Activated naive CD8-positive, alpha-beta T cell treated with anti-CD3 and anti-CD28 coated beads for 36 hours (primary cell): Measurements from ENCODE around the gene PRDM15. TPM values are rescaled to one million over a fixed set of nuclear protein-coding genes. Genes with fewer than 3 reads are reported as not detected.
A peak's percentile ranks its signal among the peaks of the same experiment; 100 is the strongest.

Source experiments
- DNase-seq: peaks from one replicate; pipeline ENCODE4 v3.0.0; 2021
- H3K27ac Mint-ChIP-seq: one replicate; pipeline ENCODE4 v1.8.0; 2022; ENCODE audit warnings: mild to moderate bottlenecking, moderate library complexity, mixed read lengths
- H3K27me3 Mint-ChIP-seq: one replicate; pipeline ENCODE4 v1.8.0; 2022; ENCODE audit warnings: mild to moderate bottlenecking, mixed read lengths
- H3K36me3 Mint-ChIP-seq: one replicate; pipeline ENCODE4 v1.8.0; 2021; ENCODE audit warnings: mild to moderate bottlenecking, mixed read lengths
- H3K4me1 Mint-ChIP-seq: one replicate; pipeline ENCODE4 v1.8.0; 2021; ENCODE audit warnings: mixed read lengths
- H3K4me3 Mint-ChIP-seq: one replicate; pipeline ENCODE4 v1.8.0; 2022; ENCODE audit warnings: mild to moderate bottlenecking, moderate library complexity, mixed read lengths
- H3K9me3 Mint-ChIP-seq: one replicate; pipeline ENCODE4 v1.8.0; 2022; ENCODE audit warnings: mixed read lengths
- total RNA-seq, 2 experiments: library from RNA; stranded (reverse); gene quantifications; one replicate each; pipeline ENCODE4 v1.2.3, GENCODE V29; 2021

Gene PRDM15
- total RNA-seq, 2 experiments from 2014 or later = 9.3 to 10.1 TPM

DNA sequence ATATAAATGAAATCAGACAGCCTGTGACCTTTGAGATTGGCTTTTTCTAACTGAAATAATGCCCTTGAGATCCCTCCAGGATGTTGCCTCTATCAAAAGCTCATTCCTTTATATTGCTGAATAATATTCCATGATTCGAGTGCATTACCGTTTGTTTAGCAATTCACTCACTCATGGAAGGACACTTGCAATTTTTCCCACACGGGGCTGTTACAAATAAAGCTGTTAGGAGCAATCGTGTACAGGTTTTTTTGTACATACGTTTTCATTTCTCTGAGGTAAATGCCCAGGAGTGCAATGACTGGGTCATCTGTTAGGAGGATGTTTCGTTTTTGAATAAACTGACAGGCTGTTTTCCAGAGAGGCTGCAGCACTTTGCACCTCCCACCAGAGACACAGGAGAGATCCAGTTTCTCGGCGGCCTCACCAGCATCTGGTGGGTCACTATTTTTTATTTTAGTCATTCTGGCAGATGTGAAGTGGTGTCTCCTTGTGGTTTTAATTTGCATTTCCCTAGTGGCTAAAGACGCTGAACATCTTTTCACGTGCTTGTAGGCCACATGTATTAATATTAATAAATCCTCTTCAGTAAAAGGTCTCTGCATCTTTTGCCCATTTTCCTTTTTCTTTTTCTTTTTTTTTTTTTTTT is 11.0 kb downstream of the PRDM15 start:
- Mint-ChIP-seq H3K27ac (no peak overlapping the region), H3K4me1 (peaks cover 22% of the 10 kb centered on the region), H3K4me3 (no peak overlapping the region), H3K9me3 (no peaks in the 10 kb centered on the region), H3K27me3 (no peaks in the 10 kb centered on the region), H3K36me3 (peaks cover 3% of the 10 kb centered on the region)
- DNase-seq = no peak

DNA sequence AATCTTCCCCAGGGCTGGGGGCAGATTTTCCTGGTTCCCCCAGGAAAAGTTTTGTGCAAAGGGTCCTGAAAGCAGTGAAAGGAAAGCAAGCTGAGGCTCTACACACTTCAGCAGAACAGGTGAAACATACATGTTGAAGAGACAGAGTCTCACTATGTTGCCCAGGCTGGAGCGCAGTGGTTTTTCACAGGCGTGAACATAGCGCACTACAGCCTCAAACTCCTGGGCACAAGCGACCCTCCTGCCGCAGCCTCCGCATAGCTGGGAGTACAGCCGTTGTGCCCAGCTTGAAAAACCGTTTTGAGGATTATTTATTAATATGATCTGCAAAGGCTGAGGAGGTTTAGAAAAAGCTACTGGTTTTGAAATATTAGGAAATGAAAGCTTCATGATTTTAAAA is 11.8 kb downstream of the PRDM15 start:
- H3K36me3 Mint-ChIP-seq = peaks cover 3% of the 10 kb centered on the region
- DNase-seq = no peak
- no peak overlapping the region for H3K4me3 Mint-ChIP-seq
- no peaks in the 10 kb centered on the region for H3K9me3 Mint-ChIP-seq
- no peak overlapping the region for H3K27ac Mint-ChIP-seq
- H3K27me3 Mint-ChIP-seq = no peaks in the 10 kb centered on the region
- H3K4me1 Mint-ChIP-seq = peaks cover 23% of the 10 kb centered on the region

DNA sequence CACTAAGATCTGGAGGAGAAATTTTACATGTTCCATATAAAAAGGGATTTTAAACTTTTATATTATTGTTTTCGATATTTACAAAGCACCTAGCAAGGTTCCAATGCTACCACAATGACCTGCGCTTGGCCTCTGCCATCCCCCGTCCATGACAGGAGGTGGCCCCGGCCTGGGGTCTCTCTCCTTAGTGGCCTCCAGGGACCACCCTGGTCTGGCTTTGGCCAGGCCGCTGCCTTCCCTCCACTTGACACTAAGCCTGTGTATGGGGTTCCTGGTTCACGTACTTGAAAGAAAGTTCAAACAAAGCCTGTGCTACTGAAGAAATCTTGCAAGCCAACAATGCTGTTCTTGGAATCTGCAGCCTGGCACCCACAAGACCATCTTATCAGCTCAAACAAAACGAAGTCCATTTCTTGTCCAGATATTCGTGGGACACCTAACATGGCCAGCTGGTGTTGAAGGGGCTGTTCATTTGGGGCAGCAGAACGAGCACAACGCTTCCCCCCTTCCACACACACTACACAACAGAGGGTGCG is 12.8 kb downstream of the PRDM15 start:
- Mint-ChIP-seq H3K4me3 (no peak overlapping the region), H3K27me3 (no peaks in the 10 kb centered on the region), H3K9me3 (no peaks in the 10 kb centered on the region), H3K27ac (no peak overlapping the region), H3K4me1 (peaks cover 20% of the 10 kb centered on the region), H3K36me3 (peaks cover 3% of the 10 kb centered on the region)
- no peak for DNase-seq

DNA sequence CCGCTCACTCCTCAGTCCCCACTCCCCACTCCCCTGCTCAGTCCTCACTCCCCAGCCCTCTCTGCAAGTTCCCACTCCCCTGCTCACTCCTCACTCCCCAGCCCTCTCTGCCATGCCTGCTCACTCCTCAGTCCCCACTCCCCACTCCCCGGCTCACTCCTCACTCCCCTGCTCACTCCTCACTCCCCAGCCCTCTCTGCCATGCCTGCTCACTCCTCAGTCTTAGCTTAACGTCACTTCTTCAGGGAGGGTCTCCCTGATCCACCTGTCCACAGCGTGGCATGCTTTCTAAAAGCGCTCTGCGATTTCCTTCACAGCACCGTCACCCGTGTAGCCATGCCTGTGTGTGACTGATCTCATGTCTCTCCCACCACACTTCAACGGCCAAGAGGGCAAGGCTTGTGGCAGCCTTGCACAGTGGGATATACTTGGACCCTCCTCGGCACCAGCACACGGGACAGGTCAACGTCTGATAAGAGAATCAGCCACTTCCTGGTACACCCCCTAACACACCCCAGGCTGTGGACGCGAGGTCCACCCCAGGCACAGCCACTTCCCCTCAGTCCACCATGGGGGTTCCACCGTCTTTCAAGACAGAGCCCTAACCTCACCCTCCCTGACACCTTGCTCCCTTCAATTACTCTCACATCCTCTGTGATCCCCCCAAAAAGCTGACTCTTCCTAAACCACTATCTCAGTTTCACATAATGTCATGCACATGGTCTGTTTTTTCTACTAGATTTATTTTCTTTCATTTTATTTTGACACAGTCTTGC is 14.0 kb downstream of the PRDM15 start:
- Mint-ChIP-seq H3K27ac (peak overlapping the region; percentile 38), H3K4me1 (peaks cover 20% of the 10 kb centered on the region), H3K4me3 (no peak overlapping the region), H3K36me3 (peaks cover 3% of the 10 kb centered on the region), H3K27me3 (no peaks in the 10 kb centered on the region), H3K9me3 (no peaks in the 10 kb centered on the region)
- peak; percentile 15 for DNase-seq

DNA sequence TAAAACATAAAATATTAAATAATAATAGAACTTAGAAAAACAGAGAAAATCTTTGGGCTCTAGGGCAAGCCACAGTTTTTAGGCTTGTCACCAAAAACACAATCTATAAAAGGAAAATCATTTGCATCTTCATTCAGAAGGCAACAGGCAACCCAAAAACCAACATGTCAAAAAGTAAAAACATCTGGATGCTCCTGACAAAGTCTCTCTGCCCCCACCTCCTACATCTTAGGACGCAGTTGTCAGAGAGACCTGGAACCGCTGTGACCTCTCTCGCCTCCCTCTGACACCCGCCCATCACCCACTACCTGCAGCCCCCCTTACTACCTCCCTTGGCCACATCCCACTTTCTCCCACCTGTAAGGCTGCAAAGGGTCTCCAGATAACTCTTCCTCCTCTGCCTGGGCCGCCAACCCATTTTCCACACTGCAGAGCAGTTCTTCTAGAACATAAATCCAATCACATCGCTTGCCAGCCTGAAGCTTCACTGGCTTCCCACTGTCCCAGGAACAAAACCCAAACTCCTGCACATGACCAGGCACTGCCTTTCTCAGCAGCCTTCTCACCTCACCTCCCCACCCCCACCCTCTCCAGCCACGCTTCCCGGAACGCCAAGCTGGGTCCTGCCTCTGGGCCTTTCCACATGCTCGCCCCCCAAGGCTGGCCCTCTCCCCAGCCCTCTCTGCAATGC is 14.7 kb downstream of the PRDM15 start:
- H3K27ac Mint-ChIP-seq = no peak overlapping the region
- H3K27me3 Mint-ChIP-seq = no peaks in the 10 kb centered on the region
- no peak for DNase-seq
- H3K4me1 Mint-ChIP-seq = peaks cover 20% of the 10 kb centered on the region
- H3K36me3 Mint-ChIP-seq = peaks cover 3% of the 10 kb centered on the region
- no peak overlapping the region for H3K4me3 Mint-ChIP-seq
- no peaks in the 10 kb centered on the region for H3K9me3 Mint-ChIP-seq

DNA sequence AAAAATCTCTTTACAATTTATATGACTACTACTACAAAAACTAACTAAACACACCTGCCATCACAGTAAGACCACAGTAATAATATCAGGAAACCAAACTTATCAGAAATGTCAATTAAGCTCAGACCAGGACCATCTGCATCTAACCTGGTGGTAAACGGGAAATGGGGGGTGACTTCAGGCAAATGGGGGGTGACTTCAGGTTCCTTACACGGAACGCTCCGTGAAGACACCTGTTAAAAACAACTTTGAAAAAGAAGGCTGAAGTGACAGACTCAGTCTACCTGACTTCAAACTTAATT is 15.8 kb downstream of the PRDM15 start:
- no peak for DNase-seq
- H3K27ac Mint-ChIP-seq = no peak overlapping the region
- no peaks in the 10 kb centered on the region for H3K9me3 Mint-ChIP-seq
- H3K27me3 Mint-ChIP-seq = no peaks in the 10 kb centered on the region
- peaks cover 3% of the 10 kb centered on the region for H3K36me3 Mint-ChIP-seq
- no peak overlapping the region for H3K4me3 Mint-ChIP-seq
- H3K4me1 Mint-ChIP-seq = peaks cover 16% of the 10 kb centered on the region

DNA sequence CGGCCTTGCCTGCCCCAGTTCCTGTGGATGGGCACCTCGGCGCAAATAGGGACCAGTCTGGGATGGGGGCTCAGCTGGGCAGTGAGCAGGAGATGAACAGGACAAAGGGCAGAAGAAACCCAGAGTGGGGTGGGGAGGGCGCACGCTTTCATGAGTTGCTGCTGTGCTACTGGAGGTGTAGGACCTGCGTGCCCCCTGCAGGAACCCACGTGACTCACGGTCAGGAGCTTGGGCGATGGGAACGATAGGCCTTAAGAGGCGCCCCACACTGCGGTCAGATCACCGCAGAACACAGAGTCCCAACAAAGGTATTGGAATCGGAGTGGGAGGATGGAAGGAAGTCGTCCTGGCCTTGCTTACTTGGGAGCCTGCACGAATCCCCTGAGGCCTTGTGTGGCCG is 17.2 kb downstream of the PRDM15 start:
- no peak overlapping the region for H3K27ac Mint-ChIP-seq
- H3K36me3 Mint-ChIP-seq = peaks cover 3% of the 10 kb centered on the region
- no peaks in the 10 kb centered on the region for H3K27me3 Mint-ChIP-seq
- H3K4me1 Mint-ChIP-seq = peaks cover 16% of the 10 kb centered on the region
- H3K4me3 Mint-ChIP-seq = no peak overlapping the region
- DNase-seq = no peak
- no peaks in the 10 kb centered on the region for H3K9me3 Mint-ChIP-seq

DNA sequence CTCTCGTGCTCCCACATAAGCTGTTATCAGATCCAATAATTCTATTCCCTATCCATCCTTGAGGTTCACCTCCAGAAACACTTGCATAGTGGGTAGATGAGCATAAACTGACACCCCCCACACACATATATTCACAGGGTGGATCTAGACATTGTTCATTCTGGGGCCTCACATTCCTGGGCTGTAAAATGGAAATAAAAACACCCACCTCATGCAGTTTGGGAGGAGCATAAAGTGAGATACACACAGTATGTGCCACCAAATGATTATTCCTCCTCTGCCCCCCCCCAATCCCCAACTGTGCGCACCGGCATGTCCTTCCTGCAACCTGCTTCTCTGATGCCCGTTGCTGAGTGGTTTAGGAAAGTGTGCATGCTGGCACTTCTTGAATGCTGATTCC is 17.9 kb downstream of the PRDM15 start:
- Mint-ChIP-seq H3K27ac (no peak overlapping the region), H3K4me3 (no peak overlapping the region), H3K4me1 (peaks cover 16% of the 10 kb centered on the region), H3K9me3 (no peaks in the 10 kb centered on the region), H3K36me3 (peaks cover 3% of the 10 kb centered on the region), H3K27me3 (no peaks in the 10 kb centered on the region)
- no peak for DNase-seq

DNA sequence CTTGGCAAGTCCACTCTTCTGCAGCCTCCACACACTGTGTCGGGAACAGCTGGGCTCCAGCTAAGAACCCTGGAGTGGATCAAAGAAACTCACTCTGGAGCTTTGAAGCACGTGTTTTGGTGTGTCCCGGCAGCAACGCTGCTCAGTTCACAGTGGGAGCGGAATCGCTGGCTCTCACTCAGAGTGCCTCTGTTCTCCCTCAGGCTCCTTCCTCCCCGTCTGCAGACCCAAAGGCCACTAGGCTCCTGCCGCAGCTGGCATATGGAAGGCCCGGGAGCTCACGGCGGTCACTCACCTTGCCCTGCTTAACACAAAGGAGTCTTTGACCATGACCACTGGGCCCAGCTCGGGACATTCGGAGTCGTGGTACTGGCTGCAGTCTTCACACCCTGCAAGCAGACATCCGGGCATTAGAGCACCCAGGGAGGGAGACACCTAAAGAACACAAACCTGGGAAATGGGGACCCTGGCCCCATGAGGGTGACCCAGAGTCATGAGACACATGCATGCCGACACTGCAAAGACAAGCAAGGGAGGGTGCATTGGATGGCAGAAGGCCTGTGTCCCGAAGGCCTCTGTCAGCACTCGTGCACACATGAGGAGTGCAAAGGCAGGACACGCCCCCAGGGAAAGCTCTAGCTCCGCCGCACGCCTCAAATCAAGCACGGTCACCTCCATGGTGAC is 19.7 kb downstream of the PRDM15 start:
- H3K27ac Mint-ChIP-seq = no peak overlapping the region
- no peak overlapping the region for H3K4me3 Mint-ChIP-seq
- no peaks in the 10 kb centered on the region for H3K27me3 Mint-ChIP-seq
- H3K9me3 Mint-ChIP-seq = no peaks in the 10 kb centered on the region
- H3K4me1 Mint-ChIP-seq = peaks cover 4% of the 10 kb centered on the region
- peaks cover 4% of the 10 kb centered on the region for H3K36me3 Mint-ChIP-seq
- no peak for DNase-seq

DNA sequence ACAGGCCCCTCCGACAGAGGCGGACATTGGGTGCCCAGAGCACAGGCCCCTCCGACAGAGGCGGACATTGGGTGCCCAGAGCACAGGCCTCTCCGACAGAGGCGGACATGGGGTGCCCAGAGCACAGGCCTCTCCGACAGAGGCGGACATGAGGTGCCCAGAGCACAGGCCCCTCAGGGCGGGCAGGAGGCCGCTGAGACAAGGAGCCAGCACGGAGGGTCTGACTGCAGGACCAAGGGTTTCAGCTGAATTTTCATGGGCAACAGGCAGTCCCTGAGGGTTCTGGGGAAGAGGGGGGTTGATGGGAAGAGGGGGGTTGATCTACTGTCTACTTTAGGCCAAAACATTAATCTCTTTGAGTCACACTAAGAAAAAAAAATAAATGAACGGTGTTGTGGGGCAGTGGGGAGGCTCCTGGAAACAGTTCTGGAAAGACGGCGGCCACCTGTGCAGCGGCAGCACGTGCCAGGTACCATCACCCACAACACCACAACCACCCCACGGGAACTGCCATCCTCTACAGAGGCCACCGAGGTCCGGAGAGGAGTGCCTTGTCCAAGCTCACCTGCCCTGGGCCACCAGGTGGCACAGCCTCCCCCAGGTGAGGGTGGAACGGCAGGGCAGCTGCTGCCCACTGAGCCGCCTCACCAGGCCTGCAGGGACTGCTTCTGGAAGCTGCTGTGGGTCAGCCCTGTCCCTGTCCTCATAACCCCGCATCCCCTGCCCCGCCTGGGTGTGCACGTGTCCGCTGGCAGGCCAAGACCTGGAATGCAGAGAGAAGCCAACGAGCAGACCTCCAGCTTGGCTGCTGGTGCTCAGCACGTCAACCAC is 20.5 kb downstream of the PRDM15 start:
- DNase-seq = no peak
- H3K9me3 Mint-ChIP-seq = no peaks in the 10 kb centered on the region
- H3K4me1 Mint-ChIP-seq = peaks cover 2% of the 10 kb centered on the region
- peaks cover 6% of the 10 kb centered on the region for H3K36me3 Mint-ChIP-seq
- no peak overlapping the region for H3K4me3 Mint-ChIP-seq
- no peaks in the 10 kb centered on the region for H3K27me3 Mint-ChIP-seq
- H3K27ac Mint-ChIP-seq = no peak overlapping the region

DNA sequence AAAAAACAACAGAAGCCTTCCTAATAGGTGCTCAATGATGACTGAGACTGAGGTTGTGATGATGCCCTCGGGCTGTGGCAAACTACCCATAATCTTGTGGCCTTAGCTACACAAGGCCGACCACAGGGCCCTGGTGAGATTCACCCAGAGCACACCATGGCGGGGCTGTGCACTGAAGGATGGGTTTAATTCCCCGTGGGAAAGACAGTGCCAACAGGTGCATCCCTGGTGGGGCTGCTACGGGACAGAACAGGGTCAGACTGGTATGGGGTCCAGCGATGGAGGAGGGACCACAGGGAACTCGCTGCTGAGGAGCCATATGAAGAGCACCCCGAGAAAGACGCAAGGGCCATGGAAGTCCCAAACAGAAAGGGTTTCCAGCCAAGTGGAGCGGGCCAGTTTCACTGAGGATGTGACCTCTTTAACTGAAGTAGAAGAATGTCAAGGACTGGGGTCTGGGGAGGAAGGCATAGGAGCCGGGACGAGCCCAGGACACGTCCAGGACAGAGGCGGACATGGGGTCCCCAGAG is 21.3 kb downstream of the PRDM15 start:
- Mint-ChIP-seq H3K4me3 (no peak overlapping the region), H3K27ac (no peak overlapping the region), H3K4me1 (peaks cover 2% of the 10 kb centered on the region), H3K9me3 (no peaks in the 10 kb centered on the region), H3K36me3 (peaks cover 6% of the 10 kb centered on the region), H3K27me3 (no peaks in the 10 kb centered on the region)
- DNase-seq = no peak

DNA sequence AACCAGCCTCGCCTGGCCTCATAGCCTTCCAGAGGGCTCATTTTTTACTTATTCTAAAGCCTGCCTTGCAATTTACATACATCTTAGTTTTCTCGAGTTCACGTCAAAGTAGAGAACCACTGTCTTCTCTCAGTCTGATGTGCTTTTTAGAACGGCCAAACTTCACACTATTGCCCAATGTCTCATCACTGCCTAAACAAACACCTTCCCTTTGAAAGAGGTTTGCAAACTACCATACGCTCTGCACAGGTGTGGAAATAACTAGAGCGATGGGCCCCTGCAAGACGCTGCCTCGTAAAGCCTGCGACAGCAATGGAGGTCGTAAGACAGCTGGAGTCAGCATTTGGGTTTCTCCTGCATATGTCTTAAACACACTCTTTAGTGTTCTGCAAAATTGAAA is 22.6 kb downstream of the PRDM15 start:
- no peak for DNase-seq
- H3K27ac Mint-ChIP-seq = no peak overlapping the region
- H3K4me3 Mint-ChIP-seq = no peak overlapping the region
- no peaks in the 10 kb centered on the region for H3K9me3 Mint-ChIP-seq
- H3K36me3 Mint-ChIP-seq = peaks cover 6% of the 10 kb centered on the region
- H3K4me1 Mint-ChIP-seq = no peaks in the 10 kb centered on the region
- no peaks in the 10 kb centered on the region for H3K27me3 Mint-ChIP-seq

DNA sequence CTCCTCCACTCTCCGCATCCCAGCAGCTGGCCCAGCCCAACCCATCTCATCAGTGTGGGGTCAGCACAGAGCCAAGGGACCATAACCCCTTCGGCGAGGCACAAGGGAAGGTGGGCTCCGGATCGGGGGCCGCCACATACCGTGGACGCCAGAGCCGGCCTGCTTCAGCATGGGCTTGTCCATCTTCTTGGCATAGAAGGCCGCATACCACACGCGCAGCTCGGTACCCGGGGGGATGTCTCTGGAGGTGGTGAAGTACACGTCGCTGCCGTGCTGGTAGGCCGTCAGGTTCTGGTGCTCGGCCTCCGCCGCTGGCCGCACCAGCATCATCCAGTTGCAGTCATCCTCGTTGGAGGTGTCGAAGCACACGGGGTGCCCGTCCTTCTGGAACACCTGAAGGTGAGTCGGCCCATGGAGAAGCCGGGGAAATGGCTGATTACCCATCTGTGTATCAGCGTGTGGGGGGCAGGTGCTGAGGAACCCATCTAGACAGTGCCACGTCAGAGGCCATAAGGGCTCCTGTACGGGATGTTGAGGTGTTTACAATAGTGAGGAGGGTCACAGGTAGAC is 24.6 kb downstream of the PRDM15 start:
- no peaks in the 10 kb centered on the region for H3K27me3 Mint-ChIP-seq
- no peak for DNase-seq
- peaks cover 6% of the 10 kb centered on the region for H3K36me3 Mint-ChIP-seq
- H3K4me1 Mint-ChIP-seq = no peaks in the 10 kb centered on the region
- no peaks in the 10 kb centered on the region for H3K9me3 Mint-ChIP-seq
- H3K4me3 Mint-ChIP-seq = no peak overlapping the region
- H3K27ac Mint-ChIP-seq = no peak overlapping the region

DNA sequence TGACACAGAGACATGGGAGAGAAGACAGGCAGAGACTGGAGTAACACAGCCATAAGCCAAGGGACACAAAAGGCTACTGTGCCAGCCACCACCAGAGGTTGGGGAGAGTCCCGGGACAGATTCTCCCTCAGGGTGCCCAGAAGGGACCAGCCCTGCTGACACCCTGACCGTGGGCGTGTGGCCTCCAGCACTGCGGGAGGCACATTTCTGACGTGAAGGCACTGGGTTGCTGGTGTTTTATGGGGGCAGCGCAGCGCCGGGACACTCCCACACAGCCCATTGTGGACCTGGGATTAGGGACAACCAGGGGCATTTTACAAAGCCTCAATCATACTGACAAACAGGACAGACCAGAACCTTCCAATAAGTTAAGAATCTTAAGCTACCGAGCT is 26.2 kb downstream of the PRDM15 start:
- H3K4me3 Mint-ChIP-seq = no peak overlapping the region
- H3K36me3 Mint-ChIP-seq = peaks cover 6% of the 10 kb centered on the region
- no peaks in the 10 kb centered on the region for H3K9me3 Mint-ChIP-seq

More for the DNA sequence above, 26.2 kb downstream of the PRDM15 start:
- Mint-ChIP-seq H3K4me1 (no peaks in the 10 kb centered on the region), H3K27me3 (no peaks in the 10 kb centered on the region), H3K27ac (no peak overlapping the region)
- DNase-seq = no peak
